Measurements from ENCODE around the gene ARID1B.

DNA sequence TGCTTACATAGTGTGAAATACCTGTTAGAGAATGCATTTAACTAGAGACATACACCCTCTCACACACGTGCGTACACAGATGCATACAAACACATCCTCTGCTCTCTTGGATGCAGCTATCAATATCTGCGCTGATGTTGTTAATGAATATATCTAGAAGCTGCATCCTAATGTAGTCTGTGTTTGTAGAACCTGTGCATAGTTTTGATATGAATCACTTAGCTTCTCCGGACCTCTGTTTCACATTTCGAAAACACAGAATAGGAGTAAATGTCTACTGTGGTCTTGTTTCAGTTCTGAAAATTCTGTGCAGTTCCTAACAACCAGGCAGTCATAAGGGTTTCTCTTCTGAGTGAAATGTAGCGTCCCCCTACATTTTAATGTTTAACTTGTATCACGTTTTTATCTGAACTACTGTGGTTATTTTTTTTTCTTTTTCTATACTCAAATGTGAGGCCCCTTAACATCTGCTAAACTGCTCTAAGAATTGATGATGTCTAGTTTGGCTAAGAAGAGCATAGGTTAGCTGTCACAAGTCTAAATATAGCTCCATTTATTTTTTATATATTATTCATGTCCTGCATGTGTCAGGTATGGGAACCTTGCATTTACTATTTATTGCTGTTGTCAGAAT, 291.6 kb downstream of the ARID1B start:
- TF ChIP-seq, protein P1, sequence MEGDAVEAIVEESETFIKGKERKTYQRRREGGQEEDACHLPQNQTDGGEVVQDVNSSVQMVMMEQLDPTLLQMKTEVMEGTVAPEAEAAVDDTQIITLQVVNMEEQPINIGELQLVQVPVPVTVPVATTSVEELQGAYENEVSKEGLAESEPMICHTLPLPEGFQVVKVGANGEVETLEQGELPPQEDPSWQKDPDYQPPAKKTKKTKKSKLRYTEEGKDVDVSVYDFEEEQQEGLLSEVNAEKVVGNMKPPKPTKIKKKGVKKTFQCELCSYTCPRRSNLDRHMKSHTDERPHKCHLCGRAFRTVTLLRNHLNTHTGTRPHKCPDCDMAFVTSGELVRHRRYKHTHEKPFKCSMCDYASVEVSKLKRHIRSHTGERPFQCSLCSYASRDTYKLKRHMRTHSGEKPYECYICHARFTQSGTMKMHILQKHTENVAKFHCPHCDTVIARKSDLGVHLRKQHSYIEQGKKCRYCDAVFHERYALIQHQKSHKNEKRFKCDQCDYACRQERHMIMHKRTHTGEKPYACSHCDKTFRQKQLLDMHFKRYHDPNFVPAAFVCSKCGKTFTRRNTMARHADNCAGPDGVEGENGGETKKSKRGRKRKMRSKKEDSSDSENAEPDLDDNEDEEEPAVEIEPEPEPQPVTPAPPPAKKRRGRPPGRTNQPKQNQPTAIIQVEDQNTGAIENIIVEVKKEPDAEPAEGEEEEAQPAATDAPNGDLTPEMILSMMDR (IDR thresholded peaks at IDR 0.05 in 2 of 3, conservative IDR thresholded peaks at IDR 0.05 in 1 of 3; ENCODE audit: borderline replicate concordance in 1 of 3, insufficient read depth in 1 of 3, low read depth in 2 of 3, low read length in 2 of 3) = no peak
- TF ChIP-seq, protein P2, sequence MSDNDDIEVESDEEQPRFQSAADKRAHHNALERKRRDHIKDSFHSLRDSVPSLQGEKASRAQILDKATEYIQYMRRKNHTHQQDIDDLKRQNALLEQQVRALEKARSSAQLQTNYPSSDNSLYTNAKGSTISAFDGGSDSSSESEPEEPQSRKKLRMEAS (IDR thresholded peaks at IDR 0.05) = no peak
- TF ChIP-seq POLR2AphosphoS5 (IDR thresholded peaks at IDR 0.05; ENCODE audit: low read depth, low read length) = no peak
- no peak for TF ChIP-seq POLR2A (IDR thresholded peaks at IDR 0.05; ENCODE audit: borderline replicate concordance, extremely low read depth, insufficient read depth, insufficient read length)
- no peak for TF ChIP-seq SP1 (IDR thresholded peaks at IDR 0.05; ENCODE audit: low read depth)
